ENCODE measurements around the gene ZNF446.
"Not testable (repeated sequence)": the region's sequence is repeated elsewhere in the genome, so short reads cannot be mapped to it uniquely, and the experiment has no call there.

Gene ZNF446

GRCh38 chr19:58475714-58476497 lies at the start of gene ZNF446:
Gene ZNF446, plus strand, starts transcription at chr19:58476352. Its CDS starts 867 bp downstream, at chr19:58477219.
- DNase-seq, result peak; percentile 87

GRCh38 chr19:58428617-58429016 lies 47.5 kb upstream of the ZNF446 start:
- DNase-seq, result no peak

- DNase-seq, result no peak
Observed at GRCh38 chr19:58429745-58430144, 46.4 kb upstream of the ZNF446 start.

DNA sequence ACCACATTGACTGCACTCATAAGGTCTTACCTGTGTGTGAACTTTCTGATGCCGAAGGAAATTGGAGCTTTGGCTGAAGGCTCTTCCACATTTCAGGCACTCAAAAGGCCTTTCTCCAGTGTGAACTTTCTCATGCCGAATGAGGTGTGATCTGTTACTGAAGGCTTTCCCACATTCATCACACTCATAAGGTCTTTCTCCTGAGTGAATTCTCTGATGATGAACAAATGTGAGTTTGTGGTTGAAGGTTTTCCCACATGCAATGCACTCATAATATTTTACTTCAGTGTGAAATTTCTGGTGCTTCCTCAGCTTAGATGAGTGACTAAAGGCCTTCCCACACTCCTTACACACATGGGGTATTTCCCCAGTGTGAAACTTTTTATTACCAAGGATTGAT lies 41.9 kb upstream of the ZNF446 start:
- no peak for DNase-seq

GRCh38 chr19:58439576-58440554 lies 36.3 kb upstream of the ZNF446 start, which contains the start of gene ZNF132:
Gene ZNF132, minus strand, starts transcription at chr19:58440153. Its CDS starts 332 bp downstream, at chr19:58439821.
- DNase-seq, result no peak

- DNase-seq, result no peak
Observed at GRCh38 chr19:58440556-58440955, 35.6 kb upstream of the ZNF446 start.

DNA sequence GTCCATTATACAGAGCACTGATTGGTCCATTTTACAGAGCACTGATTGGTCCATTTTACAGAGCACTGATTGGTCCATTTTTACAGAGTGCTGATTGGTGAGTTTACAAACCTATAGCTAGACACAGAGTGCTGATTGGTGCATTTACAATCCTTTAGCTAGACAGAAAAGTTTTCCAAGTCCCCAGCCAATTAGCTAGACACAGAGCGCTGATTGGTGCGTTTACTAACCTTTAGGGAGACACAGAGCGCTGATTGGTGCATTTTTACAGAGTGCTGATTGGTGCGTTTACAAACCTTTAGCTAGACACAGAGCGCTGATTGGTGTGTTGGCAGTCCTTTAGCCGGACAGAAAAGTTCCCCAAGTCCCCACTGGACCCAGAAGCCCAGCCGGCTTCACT lies 33.2 kb upstream of the ZNF446 start:
- DNase-seq, result not testable (repeated sequence)

GRCh38 chr19:58448860-58449259 lies 27.3 kb upstream of the ZNF446 start:
- not testable (repeated sequence) for DNase-seq

DNA sequence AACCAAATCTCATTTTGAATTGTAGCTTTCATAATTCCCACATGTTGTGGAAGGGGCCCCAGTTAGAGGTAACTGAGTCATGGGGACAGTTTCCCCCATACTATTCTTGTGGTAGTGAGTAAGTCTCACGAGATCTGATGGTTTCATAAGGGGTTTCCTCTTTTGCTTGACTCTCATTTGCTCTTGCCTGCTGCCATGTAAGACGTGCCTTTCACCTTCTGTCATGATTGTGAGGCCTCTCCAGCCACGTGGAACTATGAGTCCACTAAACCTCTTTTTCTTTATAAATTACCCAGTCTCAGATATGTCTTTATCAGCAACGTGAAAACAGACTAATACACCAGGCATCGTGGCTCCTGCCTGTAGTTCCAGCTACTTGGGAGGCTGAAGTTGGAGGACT lies 26.2 kb upstream of the ZNF446 start:
- DNase-seq, result not testable (repeated sequence)

- no peak for DNase-seq
Observed at GRCh38 chr19:58450856-58451357, 25.2 kb upstream of the ZNF446 start.

GRCh38 chr19:58451358-58452101 lies 24.6 kb upstream of the ZNF446 start, which contains the start of gene ZNF324B:
Gene ZNF324B, plus strand, starts transcription at chr19:58451622. Its CDS starts 2,080 bp downstream, at chr19:58453702.
- DNase-seq, result peak; percentile 86

DNA sequence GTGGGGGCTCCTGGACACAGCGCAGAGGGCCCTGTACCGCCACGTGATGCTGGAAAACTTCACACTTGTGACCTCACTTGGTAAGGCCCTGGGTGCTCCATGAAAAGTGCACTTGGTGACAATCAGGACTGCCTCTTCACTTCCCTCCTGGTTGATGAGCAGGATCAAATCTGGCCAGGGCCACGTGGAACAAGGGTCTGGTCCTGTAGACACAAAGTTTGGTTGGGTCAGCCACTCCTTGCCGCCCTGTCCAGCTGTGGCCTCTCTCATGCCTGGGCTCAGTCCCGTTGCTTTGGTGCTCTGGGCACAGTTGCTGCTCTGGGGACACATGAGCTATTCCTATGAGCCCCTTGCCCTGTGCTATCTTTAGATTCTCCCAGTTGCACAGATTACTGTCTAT lies 22.4 kb upstream of the ZNF446 start:
- DNase-seq, result no peak

GRCh38 chr19:58455306-58455705 lies 20.8 kb upstream of the ZNF446 start:
- no peak for DNase-seq

DNA sequence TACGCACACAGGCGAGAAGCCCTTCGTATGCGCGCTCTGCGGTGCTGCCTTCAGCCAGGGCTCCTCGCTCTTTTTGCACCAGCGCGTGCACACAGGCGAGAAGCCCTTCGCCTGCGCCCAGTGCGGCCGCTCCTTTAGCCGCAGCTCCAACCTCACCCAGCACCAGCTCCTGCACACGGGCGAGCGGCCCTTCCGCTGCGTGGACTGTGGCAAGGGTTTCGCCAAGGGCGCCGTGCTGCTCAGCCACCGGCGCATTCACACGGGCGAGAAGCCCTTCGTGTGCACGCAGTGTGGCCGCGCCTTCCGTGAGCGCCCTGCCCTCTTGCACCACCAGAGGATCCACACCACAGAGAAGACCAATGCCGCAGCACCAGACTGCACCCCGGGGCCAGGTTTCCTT lies 20.0 kb upstream of the ZNF446 start:
- DNase-seq, result no peak

GRCh38 chr19:58460039-58460438 lies 16.1 kb upstream of the ZNF446 start:
- no peak for DNase-seq

GRCh38 chr19:58466089-58466759 lies 9.9 kb upstream of the ZNF446 start:
- DNase-seq, result no peak

GRCh38 chr19:58466760-58467589 lies 9.2 kb upstream of the ZNF446 start, which contains the start of gene ZNF324:
Gene ZNF324, plus strand, starts transcription at chr19:58467080. Its CDS starts 2,106 bp downstream, at chr19:58469186.
- DNase-seq, result peak; percentile 88

DNA sequence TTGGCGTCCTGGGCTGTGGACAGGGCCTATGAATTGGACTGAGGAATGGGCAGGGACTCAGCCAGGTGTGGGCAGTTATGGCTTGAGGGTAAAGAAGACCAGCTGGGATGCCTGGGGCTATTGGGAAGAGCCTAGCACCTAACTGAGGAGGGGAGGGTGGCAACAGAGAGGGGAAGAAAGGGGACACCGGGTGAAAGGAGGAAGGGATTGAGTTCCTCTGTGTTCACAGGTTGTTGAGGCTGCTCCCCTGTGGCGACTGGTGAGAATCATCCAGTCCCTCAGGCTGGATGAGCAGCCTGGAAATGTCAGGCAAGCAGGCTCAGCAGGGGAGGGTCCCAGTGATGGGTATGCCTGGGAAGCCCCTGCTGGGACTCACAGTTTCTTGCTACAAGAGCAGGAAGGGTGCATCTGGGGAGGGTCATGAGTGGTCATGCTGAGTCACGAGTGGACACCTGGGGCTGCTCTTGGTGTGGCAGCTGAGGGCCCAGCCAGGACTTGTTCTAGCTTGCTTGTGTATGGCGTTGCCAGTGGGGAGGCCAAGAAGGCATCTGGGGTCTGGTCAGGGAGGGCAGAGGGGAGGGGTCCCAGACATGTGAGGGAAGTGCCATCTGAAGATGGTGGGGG lies 7.8 kb upstream of the ZNF446 start:
- DNase-seq, result no peak

DNA sequence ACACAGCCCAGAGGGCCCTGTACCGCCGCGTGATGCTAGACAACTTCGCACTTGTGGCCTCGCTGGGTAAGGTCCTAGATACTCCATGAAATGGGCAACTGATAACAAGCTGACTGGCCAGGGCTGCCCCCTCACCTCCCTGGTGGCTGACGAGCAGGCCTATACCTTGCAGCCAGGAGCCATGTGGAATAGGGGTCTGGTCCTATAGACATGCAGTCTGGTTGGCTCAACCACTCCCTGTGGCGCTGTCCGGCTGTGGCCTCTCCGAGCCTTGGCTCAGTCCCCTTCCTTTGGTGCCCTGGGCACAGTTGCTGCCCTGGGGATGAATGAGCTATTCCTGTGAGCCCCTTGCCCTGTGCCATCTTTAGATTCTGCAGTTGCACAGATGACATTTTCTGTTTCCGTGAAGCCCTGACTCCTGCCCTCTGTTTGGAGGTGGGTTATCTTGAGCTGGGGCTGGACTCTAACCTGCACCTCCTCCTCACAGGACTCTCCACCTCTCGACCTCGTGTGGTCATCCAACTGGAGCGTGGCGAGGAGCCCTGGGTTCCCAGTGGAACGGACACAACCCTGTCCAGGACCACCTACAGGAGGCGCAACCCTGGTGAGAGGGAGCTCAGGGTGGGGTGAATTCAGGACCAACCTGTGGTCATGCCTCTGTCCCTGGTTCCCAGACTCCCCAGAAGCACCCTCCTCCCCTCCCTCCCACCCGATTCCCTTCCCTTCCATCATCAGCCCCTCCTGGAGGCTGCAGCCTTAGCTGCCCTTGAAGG lies 6.7 kb upstream of the ZNF446 start:
- DNase-seq, result no peak
